ENCODE results near the gene EIF1. TPM values are rescaled to one million over a fixed set of nuclear protein-coding genes. Genes with fewer than 3 reads are reported as not detected.

The EIF1 gene
- total RNA-seq, 1 donor from 2014 or later, result 785 TPM

DNA sequence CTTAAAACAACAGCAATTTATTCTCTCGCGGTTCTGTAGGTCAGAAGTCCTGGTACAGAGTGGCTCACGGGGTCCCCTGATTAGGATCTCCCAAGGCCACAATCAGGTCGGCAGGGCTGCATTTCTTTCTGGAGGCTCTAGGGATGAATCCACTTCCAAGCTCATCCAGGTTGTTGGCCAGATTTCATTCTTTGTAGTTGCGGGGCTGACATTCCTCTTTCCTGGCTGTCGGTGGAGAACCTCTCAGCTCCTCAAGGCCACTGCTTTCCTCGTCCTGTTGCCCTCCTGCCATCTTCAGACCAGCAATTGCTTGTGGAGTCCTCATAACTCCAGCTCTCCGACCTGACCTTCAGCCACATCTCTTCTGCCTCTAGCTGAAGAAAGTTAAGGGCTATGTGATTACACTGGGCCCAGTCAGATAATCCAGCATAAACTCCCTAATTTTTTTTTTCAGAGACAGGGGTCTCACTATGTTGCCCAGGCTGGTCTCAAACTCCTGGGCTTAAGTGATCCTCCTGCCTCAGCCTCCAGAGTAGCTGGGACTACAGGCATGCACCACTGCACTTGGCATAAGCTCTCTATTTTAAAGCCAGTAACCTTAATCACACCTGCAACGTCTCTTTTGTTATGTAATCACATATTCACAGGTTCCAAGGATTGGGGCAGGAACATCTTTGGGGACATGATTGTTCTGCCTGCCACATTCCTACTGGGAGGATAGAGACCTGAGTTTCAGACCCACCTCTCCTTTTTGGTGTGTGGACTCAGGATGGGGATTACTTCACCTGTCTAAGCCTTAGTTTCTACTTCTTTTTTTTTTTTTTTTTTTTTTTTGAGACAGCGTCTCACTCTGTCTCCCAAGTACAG is 19.4 kb downstream of the EIF1 start:
- Mint-ChIP-seq H3K27ac (no peak overlapping the region), H3K27me3 (ENCODE audit: low read depth) (peaks cover 4% of the 10 kb centered on the region), H3K4me1 (ENCODE audit: low read depth) (peaks cover 8% of the 10 kb centered on the region), H3K36me3 (ENCODE audit: low read depth) (no peaks in the 10 kb centered on the region), H3K4me3 (ENCODE audit: low read depth) (no peak overlapping the region), H3K9me3 (no peaks in the 10 kb centered on the region)
- intact Hi-C loops (cut with micrococcal nuclease), result no loop called here
- DNase-seq (ENCODE audit: low spot score), result no peak

GRCh38 chr17:41710472-41711090 is 21.9 kb downstream of the EIF1 start:
- H3K9me3 Mint-ChIP-seq, result no peaks in the 10 kb centered on the region
- H3K36me3 Mint-ChIP-seq (ENCODE audit: low read depth), result no peaks in the 10 kb centered on the region
- H3K4me1 Mint-ChIP-seq (ENCODE audit: low read depth), result peaks cover 8% of the 10 kb centered on the region
- no peak for DNase-seq (ENCODE audit: low spot score)
- H3K27me3 Mint-ChIP-seq (ENCODE audit: low read depth), result peaks cover 4% of the 10 kb centered on the region
- H3K27ac Mint-ChIP-seq, result no peak overlapping the region
- no peak overlapping the region for H3K4me3 Mint-ChIP-seq (ENCODE audit: low read depth)
- intact Hi-C loops (cut with micrococcal nuclease), result no loop called here

DNA sequence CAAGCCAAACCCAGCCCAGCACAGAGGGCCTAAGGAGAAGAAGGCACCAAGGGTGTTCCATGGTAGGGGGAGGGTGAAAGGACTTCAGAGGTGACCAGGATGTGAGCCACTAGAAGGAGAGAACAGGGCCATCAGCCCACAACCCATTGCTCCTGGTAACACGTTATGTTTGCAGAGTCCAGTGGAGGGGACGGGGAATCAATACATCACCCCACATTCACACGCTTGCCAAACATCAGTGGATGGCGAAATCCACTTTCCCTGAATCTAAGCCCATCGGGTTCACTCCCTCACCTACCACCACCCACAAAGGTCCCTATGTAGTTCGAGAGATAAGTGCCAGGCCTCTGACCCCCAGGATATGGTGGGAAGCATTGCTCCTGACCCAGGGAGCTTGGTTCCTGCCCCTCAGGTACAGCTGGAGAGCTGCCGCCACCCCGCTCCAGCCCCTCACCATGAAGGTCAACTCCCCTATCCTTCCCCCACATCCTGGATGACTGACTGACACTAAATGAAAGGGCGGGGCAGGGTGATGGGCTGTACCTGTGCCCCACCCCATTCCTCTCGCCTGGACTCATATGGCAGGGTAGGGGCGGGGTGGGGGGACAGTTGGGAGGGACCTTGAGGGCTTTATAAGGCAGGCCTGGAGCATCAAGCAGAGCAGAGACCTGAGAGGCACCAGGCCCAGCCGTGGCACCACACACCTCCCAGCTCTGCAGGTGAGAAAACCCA is 23.1 kb downstream of the EIF1 start, which contains the start of gene GAST:
GAST (plus strand) TSS at position 663 of the 732 bp plus-strand sequence. CDS start 3,106 bp downstream, outside the sequence.
- intact Hi-C loops (cut with micrococcal nuclease), result no loop called here
- DNase-seq (ENCODE audit: low spot score), result no peak
- peaks cover 8% of the 10 kb centered on the region for H3K4me1 Mint-ChIP-seq (ENCODE audit: low read depth)
- H3K27me3 Mint-ChIP-seq (ENCODE audit: low read depth), result peaks cover 11% of the 10 kb centered on the region
- no peaks in the 10 kb centered on the region for H3K9me3 Mint-ChIP-seq
- no peaks in the 10 kb centered on the region for H3K36me3 Mint-ChIP-seq (ENCODE audit: low read depth)
- no peak within 1 kb of the TSS for H3K4me3 Mint-ChIP-seq (ENCODE audit: low read depth)
- H3K27ac Mint-ChIP-seq, result no peak within 1 kb of the TSS

DNA sequence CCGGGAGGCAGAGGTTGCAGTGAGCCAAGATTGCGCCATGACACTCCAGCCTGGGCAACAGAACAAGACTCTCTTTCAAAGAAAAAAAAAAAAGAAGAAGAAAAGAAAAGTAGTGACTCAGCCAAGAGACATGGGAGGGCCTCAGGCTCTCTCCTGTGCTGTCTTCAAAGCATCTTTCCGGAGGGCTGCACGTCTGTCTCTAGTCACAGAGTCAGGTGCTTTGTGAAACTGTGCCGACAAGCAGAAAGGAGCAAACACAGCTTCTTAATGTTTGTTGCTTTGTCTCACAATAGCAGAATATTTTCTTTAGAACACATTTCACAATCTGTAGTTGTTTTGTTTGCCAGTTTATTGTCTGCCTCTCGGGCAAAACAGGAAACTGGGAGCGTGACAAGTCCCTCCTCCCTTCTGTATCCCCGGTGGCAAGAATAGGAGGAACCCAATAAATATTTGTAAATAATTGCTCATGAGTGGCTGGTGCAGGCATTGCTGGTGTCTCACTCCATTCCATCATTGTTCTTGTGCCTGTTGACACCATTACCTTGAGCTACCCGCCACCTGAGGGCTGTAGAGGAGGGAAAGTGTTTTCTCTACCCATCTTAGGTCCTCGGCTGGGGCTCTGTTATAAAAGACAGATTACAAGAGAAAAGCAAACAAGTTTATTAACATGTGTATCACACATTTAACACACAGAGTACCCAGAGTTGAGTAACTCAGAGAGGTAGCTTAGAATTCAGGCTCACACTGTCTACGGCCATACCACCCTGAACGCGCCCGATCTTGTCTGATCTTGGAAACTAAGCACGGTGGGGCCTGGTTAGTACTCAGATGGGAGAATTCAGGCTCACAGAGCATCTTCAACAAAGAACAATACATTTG is 29.0 kb downstream of the EIF1 start:
- Mint-ChIP-seq H3K27me3 (ENCODE audit: low read depth) (peaks cover 9% of the 10 kb centered on the region), H3K27ac (no peak overlapping the region), H3K4me3 (ENCODE audit: low read depth) (no peak overlapping the region), H3K4me1 (ENCODE audit: low read depth) (peaks cover 5% of the 10 kb centered on the region), H3K36me3 (ENCODE audit: low read depth) (no peaks in the 10 kb centered on the region), H3K9me3 (no peaks in the 10 kb centered on the region)
- DNase-seq (ENCODE audit: low spot score), result no peak
- intact Hi-C loops (cut with micrococcal nuclease), result no loop called here

GRCh38 chr17:41718287-41718645 is 29.6 kb downstream of the EIF1 start:
- no peak overlapping the region for H3K27ac Mint-ChIP-seq
- H3K4me3 Mint-ChIP-seq (ENCODE audit: low read depth), result no peak overlapping the region
- peaks cover 5% of the 10 kb centered on the region for H3K4me1 Mint-ChIP-seq (ENCODE audit: low read depth)
- H3K36me3 Mint-ChIP-seq (ENCODE audit: low read depth), result no peaks in the 10 kb centered on the region
- DNase-seq (ENCODE audit: low spot score), result no peak
- intact Hi-C loops (cut with micrococcal nuclease), result no loop called here
- peaks cover 9% of the 10 kb centered on the region for H3K27me3 Mint-ChIP-seq (ENCODE audit: low read depth)
- H3K9me3 Mint-ChIP-seq, result no peaks in the 10 kb centered on the region

DNA sequence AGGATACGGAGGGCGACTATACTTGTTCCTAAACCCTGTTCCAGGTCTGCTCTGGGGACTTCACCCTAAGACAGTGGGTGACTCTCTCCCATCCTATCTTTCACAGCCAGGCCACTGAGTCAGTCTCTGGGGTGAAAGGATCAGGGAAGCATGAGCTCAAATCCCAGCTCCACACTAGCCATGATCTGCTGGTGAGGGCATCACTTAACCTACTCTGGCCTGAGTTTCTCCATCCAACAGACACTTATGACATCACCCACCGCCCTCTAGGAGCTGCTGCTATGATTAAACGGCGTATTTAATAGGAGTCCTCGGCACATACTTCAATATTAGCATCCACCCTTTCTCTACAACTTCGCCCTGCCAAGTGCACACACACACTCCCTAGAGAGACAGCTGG is 33.5 kb downstream of the EIF1 start:
- no peak overlapping the region for H3K4me3 Mint-ChIP-seq (ENCODE audit: low read depth)
- DNase-seq (ENCODE audit: low spot score), result no peak
- no peak overlapping the region for H3K27ac Mint-ChIP-seq
- peaks cover 4% of the 10 kb centered on the region for H3K27me3 Mint-ChIP-seq (ENCODE audit: low read depth)
- H3K9me3 Mint-ChIP-seq, result no peaks in the 10 kb centered on the region
- H3K4me1 Mint-ChIP-seq (ENCODE audit: low read depth), result peaks cover 5% of the 10 kb centered on the region
- H3K36me3 Mint-ChIP-seq (ENCODE audit: low read depth), result no peaks in the 10 kb centered on the region
- intact Hi-C loops (cut with micrococcal nuclease), result no loop called here

- Mint-ChIP-seq H3K9me3 (no peaks in the 10 kb centered on the region), H3K4me3 (ENCODE audit: low read depth) (no peak overlapping the region), H3K36me3 (ENCODE audit: low read depth) (no peaks in the 10 kb centered on the region), H3K27ac (no peak overlapping the region), H3K4me1 (ENCODE audit: low read depth) (no peaks in the 10 kb centered on the region), H3K27me3 (ENCODE audit: low read depth) (peaks cover 2% of the 10 kb centered on the region)
- DNase-seq (ENCODE audit: low spot score), result no peak
- intact Hi-C loops (cut with micrococcal nuclease), result no loop called here
Measured at GRCh38 chr17:41723801-41724475, 35.3 kb downstream of the EIF1 start.

GRCh38 chr17:41724476-41725050 is 35.9 kb downstream of the EIF1 start:
- no peaks in the 10 kb centered on the region for H3K36me3 Mint-ChIP-seq (ENCODE audit: low read depth)
- no peak for DNase-seq (ENCODE audit: low spot score)
- no peak overlapping the region for H3K4me3 Mint-ChIP-seq (ENCODE audit: low read depth)
- H3K27me3 Mint-ChIP-seq (ENCODE audit: low read depth), result peaks cover 2% of the 10 kb centered on the region
- no peak overlapping the region for H3K27ac Mint-ChIP-seq
- H3K9me3 Mint-ChIP-seq, result no peaks in the 10 kb centered on the region
- no peaks in the 10 kb centered on the region for H3K4me1 Mint-ChIP-seq (ENCODE audit: low read depth)
- intact Hi-C loops (cut with micrococcal nuclease), result no loop called here

DNA sequence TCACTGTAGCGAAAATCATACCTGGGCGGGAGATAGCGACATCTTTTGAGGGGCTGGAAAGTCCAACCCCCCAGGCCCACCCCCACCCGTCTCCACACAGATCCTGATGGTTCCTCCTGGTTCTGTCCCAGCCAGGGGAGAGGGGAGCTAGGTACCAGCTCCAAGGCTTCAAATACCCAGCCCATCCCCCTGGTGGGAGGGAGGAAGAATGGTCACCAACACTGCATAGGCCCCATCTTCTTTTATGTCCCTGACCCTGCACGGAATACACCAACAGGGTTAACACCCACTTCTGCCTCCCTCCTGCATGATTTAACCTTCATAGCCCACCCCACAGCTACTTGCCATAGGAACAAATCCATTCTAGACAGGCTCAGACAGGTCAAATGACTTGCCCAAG is 36.4 kb downstream of the EIF1 start:
- Mint-ChIP-seq H3K36me3 (ENCODE audit: low read depth) (no peaks in the 10 kb centered on the region), H3K27ac (no peak overlapping the region), H3K27me3 (ENCODE audit: low read depth) (peaks cover 6% of the 10 kb centered on the region), H3K9me3 (no peaks in the 10 kb centered on the region), H3K4me1 (ENCODE audit: low read depth) (no peaks in the 10 kb centered on the region), H3K4me3 (ENCODE audit: low read depth) (no peak overlapping the region)
- DNase-seq (ENCODE audit: low spot score), result no peak
- intact Hi-C loops (cut with micrococcal nuclease), result no loop called here

DNA sequence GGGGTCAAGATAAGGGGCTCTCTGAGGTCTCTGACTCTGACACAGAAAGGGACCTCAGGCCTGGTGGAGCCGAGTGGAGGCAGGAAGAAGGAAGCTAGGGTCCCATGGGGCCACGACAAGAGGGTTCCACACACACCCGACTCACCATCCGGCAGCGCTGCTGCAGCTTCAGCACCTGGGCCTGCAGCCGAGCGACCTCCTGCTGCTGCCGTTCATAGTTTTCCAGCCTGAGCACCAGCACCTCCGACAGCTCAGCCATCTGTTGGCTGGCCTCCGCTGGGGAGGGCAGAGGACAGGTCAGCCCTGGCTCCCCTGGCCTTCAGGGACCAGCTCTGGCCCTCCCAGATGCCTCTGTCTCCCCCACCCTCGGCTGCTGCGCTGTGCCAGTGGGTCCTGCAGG is 39.4 kb downstream of the EIF1 start:
- no peaks in the 10 kb centered on the region for H3K36me3 Mint-ChIP-seq (ENCODE audit: low read depth)
- H3K27me3 Mint-ChIP-seq (ENCODE audit: low read depth), result peaks cover 28% of the 10 kb centered on the region
- intact Hi-C loops (cut with micrococcal nuclease), result no loop called here
- H3K9me3 Mint-ChIP-seq, result no peaks in the 10 kb centered on the region
- H3K4me3 Mint-ChIP-seq (ENCODE audit: low read depth), result no peak overlapping the region
- no peaks in the 10 kb centered on the region for H3K4me1 Mint-ChIP-seq (ENCODE audit: low read depth)
- no peak for DNase-seq (ENCODE audit: low spot score)
- H3K27ac Mint-ChIP-seq, result no peak overlapping the region

DNA sequence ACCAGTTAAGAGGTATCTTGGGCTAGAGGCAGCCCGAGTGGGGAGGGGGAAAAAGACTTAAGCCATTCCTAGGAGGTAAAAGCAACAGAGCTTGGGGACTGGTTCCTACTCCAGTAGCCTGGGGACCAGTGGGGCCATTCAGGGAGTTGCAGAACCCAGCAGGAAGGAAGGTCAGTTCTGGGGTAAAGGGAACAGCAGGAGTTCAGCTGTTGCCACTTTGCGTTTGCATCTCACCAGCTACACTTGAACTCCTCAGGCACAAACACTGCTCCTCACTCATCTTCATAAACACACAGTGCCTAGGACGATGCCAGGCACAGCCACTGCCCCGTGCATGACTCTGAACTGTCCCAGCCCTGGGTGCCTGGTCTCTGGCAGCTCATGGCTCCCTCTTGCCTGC is 41.8 kb downstream of the EIF1 start:
- H3K4me3 Mint-ChIP-seq (ENCODE audit: low read depth), result no peak overlapping the region
- no peaks in the 10 kb centered on the region for H3K9me3 Mint-ChIP-seq
- no peak overlapping the region for H3K27ac Mint-ChIP-seq
- no peaks in the 10 kb centered on the region for H3K36me3 Mint-ChIP-seq (ENCODE audit: low read depth)
- peaks cover 6% of the 10 kb centered on the region for H3K4me1 Mint-ChIP-seq (ENCODE audit: low read depth)
- DNase-seq (ENCODE audit: low spot score), result no peak
- H3K27me3 Mint-ChIP-seq (ENCODE audit: low read depth), result peaks cover 40% of the 10 kb centered on the region
- intact Hi-C loops (cut with micrococcal nuclease), result loop anchor here (10.0 kb wide), 1 partner anchor 134 kb away; the partner anchor contains the start of gene KLHL11

Measured in activated T-helper 2 cell treated with anti-CD3 and anti-CD28 coated beads, Interferon-gamma antibody, Interleukin-2, Interleukin-4, amounts not matched to agents 10 μg/mL and 5 μg/mL and 100 μg/mL, durations not matched to agents 14 hours and 24 hours and 36 hours (primary cell).